Measurements from ENCODE around the gene ABHD14A. TPM values are rescaled to one million over a fixed set of nuclear protein-coding genes. Genes with fewer than 3 reads are reported as not detected.

Gene ABHD14A
- polyA plus RNA-seq, 3 donors, result 21.0 to 26.1 (median 26.0) TPM

DNA sequence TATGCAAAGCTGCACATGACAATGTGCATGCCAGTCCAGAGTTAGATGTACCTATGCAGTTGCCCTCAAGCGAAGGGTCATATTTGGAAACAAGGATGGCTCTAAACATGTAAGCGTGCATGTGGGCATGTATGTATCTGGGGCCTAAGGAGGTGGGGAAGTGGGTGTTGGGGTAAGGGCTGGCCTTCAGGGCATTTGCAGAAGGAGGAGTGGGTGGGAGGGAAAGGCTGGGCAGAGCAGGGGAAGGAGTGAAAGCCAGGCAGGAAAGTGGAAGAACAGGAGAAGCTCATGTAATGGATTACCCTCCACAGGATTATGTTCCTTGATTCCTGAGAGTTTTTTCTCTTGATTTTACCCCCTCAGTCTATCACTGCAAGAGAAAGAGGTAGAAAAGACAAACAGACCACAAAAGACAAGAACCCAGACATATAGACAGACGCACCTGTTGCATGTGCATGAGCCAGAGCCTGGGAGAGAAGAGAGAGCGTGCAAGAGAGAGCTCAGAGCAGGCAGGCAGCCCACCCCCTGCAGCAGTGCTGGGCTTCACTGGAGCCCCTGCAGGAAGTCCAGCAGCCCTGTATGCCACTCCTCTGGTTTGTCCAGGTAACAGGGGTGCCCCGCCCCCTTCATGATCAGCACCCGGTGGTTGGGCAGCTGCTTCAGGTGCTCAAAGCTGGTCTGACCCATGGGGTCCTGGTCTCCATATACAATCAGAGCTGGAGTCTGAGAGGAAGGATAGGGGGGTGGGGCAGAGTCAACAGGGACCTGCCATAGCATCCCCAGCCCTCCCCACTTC, 5.8 kb upstream of the ABHD14A start:
- no peak for DNase-seq (ENCODE audit: low read depth in 3 of 3, low spot score in 2 of 3)

DNA sequence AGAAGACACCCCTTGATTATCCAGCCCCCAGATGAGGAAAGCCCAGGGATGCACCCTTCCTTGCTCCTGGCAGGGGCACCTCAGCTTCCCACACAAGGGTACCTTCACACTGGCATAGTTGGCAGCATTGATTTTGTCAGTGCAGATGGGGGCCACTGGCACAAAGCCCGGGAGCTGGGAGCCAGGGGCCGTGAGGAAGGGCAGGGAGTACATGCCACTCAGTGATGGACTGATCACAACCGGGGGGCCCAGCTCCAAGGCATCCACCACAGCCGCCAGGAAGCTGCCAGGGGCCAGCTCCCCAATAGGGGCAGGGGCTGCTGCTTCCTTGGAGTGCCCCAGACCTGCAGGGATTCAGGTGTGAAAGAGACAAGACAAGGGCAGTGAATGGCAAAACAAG, 5.0 kb upstream of the ABHD14A start:
- DNase-seq (ENCODE audit: low read depth in 3 of 3, low spot score in 2 of 3), result no peak

DNA sequence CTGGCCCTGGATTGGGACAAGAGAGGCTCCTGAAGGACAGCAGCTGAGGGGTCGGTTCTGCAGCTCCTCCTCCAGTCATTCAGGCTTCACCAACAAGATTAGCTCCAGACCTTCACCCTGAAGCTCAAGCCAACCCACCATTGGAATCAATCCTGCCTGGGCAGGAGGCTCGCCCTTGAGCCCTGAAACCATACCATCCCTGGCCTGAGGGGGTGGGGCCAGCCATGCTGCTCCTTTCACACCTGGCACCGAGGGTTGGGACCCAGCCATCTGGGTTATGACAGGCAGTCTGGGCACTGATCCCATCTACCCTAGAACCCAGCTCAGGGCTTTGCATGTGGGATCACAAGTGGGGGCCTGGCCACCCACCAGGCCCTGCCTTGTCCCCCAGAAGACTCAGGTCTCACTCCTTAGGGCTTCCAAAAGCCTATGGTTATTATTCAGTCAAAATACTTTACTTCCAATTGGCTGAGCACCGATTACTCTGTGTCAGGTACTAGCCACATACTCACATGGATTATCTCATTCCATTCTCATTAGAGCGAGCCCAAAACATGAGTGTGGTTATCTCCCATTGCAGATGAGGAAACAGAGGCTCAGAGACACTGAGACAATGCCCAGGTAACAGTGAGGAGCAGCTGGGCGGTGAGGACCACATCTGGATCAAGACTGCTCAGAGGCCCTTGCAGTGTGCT, 4.1 kb upstream of the ABHD14A start:
- no peak for DNase-seq (ENCODE audit: low read depth in 3 of 3, low spot score in 2 of 3)

DNA sequence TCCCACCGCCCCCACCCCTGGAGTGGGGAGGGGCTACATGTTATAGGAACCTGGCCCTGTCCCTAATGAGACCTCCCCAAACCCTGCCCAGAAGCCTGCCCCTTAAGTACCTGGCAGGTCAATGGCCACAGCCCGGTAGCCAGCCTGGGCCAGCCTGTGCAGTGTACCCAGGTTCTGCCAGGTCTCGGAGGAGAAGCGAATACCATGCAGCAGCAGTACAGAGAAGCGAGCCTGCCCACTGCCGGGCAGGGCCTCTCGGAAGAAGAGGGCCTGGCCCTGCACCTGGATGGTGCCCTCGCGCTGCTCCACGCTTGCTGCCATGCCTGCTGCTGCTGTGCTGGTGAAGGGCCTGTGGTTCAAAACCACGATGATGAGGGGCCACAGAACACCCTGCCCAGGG, 3.5 kb upstream of the ABHD14A start:
- no peak for DNase-seq (ENCODE audit: low read depth in 3 of 3, low spot score in 2 of 3)

DNA sequence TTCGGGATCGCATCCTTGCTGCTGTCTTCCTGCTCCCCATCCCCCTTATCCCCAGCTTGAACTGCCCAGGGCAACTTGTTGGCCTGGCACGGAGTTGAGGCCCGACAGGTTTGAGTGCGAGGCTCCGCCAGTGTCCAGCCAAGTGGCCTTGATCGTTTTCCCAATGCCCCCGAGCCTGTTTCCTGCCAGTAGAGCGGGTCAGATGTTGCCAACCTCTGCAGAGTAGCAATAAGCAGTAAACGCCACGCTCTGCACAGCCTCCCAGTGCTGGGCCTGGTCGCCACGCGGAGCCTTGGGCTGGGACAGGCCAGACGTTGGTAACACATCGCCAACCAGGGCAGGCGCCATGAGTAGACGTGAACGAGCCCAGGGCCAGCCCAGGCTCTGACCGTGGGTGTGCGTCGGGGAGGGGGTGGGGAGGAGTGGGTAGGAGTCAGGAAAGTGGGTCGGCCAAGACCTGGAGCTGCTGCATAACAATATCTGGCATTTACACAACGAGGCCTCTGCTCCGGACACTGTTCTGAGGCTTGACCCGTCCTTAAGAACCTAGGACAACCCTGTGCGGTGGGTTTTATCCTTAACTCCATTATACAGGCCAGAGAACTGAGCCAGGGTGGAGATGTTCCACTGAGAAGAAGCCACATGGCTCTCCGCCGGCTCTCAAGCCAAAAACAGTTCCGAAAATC, 444 bp upstream of the ABHD14A start:
- no peak for DNase-seq (ENCODE audit: low read depth in 3 of 3, low spot score in 2 of 3)

DNA sequence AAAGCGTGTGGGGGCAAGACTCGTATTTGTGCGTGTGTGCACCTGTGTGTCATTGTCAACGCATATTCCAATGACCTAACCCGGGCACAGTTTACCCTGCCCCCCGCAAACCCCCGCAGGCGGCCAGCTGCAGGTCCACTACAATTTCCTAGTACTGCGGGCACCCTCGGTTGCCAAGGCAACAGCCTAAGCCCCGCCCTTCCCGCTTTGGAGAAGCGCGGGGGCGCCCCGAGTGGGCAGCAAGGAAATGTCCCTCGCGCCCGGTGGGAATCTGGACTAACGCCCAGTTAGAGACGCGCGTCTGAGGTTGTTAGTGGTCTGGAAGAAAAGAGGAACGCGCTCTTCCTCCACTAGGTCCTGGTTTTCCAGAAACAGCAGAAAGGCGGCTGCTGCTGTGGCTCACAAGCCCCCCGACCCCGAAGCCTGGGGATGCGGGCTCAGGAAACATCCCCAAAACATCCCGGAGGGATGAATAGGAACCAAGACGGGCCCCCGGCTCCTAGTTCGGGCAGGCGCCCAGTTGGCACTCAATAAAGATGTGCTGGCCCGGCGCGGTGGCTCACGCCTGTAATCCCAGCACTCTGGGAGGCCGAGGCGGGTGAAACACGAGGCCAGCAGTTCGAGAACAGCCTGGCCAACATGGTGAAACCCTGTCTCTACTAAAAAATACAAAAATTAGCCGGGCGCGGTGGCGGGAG, 1.1 kb downstream of the ABHD14A start:
- DNase-seq (ENCODE audit: low read depth in 3 of 3, low spot score in 2 of 3), result no peak

DNA sequence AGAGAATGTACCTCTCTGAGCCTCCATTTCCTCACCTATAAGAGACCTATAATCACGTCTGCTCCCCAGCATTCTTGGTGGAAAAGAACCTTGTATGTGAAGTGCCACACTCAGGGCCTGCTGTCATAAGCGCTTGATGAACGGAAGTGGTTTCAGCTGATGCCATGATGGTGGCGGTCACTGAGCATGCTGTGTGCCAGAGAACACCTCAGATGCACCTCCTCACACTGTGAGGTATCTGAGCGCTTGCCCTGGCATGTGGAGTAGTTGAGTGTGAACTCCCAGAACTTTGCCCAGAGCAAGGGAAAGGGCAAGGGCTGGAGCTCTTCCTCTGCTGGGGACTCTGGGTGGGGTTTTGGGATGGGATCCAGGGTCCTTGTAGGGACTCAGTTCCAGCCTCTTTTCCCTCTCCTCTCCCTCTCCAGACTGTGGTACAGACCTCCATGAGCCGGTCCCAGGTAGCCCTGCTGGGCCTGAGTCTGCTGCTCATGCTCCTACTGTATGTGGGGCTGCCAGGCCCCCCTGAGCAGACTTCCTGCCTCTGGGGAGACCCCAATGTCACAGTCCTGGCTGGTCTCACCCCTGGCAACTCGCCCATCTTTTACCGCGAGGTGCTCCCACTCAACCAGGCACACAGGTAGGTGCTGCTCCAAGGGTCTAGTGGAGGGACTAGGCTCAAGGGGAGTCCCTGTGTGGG, 2.7 kb downstream of the ABHD14A start:
- DNase-seq (ENCODE audit: low read depth in 3 of 3, low spot score in 2 of 3), result no peak

DNA sequence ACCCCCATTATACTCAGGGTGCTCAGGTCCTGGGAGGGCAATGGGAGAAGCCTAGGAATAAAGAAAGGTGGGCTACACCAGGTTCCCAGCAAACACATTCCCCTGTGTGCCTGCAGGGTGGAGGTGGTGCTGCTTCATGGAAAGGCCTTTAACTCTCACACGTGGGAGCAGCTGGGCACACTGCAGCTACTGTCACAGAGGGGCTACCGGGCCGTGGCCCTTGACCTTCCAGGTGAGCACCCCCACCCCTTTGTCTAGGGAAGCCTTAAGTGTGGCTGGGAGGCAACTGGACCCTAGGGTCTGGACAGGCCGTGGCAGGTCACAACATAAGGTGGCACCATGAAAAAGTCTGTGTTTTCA, 3.3 kb downstream of the ABHD14A start:
- no peak for DNase-seq (ENCODE audit: low read depth in 3 of 3, low spot score in 2 of 3)

DNA sequence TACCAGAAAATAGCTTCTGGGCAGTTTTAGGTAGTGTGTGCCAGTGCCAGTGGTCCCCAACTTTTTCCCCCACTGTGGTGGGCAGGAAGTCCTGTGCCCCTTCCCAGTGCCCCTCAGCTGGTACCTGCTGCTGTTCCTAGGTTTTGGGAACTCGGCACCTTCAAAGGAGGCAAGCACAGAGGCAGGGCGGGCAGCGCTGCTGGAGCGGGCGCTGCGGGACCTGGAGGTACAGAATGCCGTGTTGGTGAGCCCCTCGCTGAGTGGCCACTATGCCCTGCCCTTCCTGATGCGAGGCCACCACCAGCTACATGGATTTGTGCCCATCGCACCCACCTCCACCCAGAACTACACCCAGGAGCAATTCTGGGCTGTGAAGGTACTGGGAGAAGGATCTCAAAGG, 5.4 kb downstream of the ABHD14A start:
- DNase-seq (ENCODE audit: low read depth in 3 of 3, low spot score in 2 of 3), result no peak

DNA sequence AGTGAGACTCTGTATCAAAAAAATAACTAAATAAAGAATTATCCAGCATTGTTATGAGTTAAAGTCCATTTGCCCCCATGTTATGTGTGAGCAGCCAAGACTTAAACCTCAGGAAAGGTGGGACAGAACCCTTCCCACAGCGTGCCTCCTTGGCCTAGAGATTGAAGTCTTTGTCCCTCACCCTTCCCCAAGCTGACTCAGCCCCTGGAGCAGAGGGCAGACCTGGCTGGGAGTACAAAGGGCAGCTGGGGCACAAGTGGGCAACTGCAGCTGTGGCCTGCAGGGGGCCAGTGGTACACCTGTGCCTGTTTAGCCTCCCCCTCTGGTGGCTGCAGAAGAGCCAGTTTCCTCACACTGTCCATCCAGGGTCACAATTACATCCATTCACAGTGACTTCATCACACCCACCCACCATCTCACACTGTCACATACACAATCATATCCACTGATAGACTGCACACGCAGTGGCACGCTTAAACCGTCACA, 7.5 kb downstream of the ABHD14A start:
- DNase-seq (ENCODE audit: low read depth in 3 of 3, low spot score in 2 of 3), result no peak

DNA sequence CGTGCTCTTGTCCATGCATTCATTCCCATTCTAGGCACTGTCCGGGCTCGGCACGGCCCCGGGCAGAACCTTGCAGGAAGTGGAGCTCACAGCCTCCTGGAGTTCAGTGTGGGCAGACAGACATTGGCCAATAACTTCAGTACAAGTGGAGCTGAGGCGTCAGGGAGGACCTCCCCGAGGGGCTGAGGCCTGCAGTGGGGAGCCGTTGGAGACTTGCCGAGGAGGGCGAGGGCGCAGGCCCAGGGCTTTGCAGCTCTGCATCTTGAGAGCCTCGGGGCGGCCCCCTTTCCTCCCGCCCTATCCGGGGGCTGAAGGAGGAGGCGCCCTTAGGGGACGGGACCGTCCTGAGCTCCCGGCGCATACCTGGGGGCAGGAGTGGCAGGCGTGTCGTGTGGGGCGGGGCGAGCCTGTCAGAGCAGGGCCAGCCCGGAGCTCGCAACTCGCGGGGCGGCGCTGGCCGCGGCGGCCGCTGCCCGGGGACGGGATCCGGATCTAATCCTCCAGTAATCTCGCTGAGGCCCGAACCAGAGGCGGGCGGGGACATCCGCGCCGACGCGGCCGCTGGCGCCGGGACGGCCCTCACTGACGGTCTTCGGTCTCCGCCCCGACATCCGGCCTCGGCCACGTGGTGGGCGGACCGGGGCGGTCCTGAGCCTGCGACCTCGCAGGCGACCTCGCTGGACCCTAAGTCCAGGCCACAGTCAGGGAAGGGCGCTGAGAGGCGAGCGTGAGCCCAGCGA, 8.1 kb downstream of the ABHD14A start, which contains the start of gene ACY1:
TSS of gene ACY1 (plus strand) at position 698 of the 740 bp plus-strand sequence. CDS start 530 bp downstream, outside the sequence.
- no peak for DNase-seq (ENCODE audit: low read depth in 3 of 3, low spot score in 2 of 3)

DNA sequence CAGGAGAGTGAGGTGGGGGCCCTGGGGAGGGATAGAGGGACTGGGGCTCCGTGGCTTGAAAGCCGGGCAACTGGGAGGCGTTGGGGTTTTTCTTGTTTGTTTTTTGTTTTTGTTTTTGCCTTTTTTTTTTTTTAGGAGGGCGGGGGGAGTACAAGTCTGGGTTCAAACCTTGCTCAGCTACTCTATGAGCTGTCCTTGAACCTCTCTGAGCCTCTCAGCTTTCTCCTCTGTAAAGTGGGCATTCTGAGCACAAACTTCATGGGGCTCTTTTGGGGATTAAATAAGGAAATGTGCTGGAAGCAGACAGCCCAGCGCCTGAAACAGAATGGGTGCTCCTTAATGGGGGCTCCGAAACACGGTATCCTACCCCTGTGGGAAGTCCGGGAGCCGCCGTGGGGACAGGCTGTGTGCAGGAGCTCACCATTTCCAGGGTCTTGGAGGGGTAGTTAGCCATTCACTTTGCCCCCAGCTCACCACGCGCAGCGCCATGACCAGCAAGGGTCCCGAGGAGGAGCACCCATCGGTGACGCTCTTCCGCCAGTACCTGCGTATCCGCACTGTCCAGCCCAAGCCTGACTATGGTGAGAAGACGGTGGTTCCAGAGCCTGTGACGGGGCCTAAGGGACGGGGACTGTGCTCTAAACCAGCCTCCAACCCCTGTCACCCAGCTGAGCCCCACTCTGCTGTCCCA, 8.9 kb downstream of the ABHD14A start:
- no peak for DNase-seq (ENCODE audit: low read depth in 3 of 3, low spot score in 2 of 3)

DNA sequence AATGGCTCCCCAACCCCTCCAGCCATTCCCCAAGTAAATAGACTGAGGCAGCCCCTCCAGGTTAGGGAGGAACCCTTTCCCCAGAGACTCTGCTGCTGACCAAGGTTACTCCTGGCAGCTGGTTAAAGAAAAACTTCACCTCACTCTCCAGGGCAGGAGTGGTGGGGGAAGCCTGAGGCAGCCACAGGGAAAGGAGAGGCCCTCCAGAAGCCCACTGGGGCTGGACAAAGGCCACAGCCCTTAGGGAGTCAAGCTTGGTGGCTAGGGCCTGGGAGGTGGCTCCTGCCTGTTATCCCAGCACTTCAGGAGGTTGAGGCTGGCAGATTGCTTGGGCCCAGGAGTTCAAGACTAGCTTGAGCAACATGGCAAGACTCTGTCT, 9.4 kb downstream of the ABHD14A start:
- no peak for DNase-seq (ENCODE audit: low read depth in 3 of 3, low spot score in 2 of 3)

DNA sequence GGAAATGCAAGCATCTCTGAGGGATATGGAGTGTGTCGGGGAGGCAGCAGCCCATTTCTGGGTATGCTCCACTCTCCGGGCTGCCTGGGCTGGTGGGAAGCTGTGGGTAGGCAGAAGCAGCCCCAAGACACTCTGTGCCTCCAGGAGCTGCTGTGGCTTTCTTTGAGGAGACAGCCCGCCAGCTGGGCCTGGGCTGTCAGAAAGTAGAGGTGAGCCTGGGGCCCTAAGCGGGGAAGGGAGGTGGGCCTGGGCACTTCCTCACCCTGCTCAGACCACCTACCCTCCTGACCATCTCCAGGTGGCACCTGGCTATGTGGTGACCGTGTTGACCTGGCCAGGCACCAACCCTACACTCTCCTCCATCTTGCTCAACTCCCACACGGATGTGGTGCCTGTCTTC, 10.2 kb downstream of the ABHD14A start:
- DNase-seq (ENCODE audit: low read depth in 3 of 3, low spot score in 2 of 3), result no peak

DNA sequence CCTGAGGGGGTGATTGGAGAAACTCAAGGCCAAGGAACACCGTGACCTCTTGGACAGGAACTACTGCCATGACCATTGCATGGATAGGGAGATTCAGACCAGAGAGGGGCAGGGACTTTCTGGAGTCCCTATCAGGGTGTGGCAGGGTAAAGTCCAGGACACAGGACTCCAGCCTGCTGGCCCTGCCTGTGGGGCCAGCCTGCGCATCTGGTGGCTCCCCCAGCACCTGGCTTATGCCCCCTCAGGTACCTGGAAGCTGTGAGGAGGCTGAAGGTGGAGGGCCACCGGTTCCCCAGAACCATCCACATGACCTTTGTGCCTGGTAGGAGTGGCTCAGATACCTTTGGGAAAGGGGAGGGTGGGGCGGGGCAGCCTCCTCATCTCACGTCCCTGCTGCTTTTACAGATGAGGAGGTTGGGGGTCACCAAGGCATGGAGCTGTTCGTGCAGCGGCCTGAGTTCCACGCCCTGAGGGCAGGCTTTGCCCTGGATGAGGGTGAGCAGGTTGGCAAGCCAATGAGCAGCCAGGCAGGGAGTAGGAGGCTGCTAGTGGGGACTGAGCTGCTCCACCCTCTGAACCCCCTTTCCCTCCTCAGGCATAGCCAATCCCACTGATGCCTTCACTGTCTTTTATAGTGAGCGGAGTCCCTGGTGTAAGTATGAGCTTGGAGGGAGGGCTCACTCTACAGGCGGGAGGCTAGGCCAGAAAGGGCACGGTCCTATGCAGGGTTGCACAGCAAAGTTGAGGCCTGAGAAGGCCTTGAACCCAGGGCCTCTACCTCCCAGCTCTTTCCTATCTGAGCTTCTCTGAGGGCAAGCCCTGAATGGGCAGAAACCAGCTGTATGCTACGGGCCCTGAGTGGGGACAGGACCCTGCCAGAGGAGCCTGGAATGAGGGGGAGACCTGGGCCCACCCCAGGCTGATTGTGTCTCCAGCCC, 11.4 kb downstream of the ABHD14A start:
- DNase-seq (ENCODE audit: low read depth in 3 of 3, low spot score in 2 of 3), result no peak

DNA sequence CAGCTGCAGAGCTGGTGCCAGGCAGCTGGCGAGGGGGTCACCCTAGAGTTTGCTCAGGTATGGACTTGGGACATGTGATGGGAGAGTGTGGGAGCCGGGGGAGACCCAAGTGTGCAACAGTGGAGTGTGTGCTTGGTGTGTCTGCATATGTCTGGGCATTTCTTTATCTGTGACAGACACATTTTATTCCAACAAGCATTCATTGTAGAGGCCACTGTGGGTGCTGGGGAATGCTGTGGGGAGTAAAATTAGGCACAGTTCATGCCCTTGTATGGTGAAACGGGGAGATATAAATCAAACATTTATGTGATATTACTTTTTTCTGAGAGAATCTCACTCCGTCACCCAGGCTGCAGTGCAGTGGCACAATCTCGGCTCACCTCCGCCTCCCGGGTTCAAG, 12.7 kb downstream of the ABHD14A start:
- DNase-seq (ENCODE audit: low read depth in 3 of 3, low spot score in 2 of 3), result no peak

DNA sequence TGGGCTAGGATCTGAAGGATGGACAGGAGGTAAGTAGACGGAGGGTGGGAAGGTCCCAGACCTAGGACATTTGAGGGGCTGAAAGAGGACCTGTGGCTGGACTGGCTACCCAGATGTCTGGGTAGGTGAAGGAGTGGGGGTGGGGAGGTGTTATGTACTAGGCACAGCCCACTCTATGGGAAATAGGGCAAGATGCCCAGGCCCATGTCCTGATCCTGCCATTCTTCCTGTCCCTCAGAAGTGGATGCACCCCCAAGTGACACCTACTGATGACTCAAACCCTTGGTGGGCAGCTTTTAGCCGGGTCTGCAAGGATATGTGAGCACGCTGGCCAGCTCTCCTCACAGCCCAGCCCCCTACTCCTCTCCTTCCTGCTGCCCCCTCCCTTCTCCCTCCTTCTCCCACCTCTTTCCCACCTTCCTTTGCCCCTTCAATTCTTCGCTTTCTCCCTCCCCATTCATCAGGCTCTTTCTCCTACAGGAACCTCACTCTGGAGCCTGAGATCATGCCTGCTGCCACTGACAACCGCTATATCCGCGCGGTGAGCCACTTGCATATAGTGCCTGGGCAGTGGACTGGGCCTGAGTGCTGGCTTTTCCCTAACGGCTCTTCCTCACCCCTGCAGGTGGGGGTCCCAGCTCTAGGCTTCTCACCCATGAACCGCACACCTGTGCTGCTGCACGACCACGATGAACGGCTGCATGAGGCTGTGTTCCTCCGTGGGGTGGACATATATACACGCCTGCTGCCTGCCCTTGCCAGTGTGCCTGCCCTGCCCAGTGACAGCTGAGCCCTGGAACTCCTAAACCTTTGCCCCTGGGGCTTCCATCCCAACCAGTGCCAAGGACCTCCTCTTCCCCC, 13.7 kb downstream of the ABHD14A start:
- DNase-seq (ENCODE audit: low read depth in 3 of 3, low spot score in 2 of 3), result no peak
